ENCODE measurements around the gene SCARB1.

- TF ChIP-seq CTCF (IDR thresholded peaks at IDR 0.05; ENCODE audit: poor library complexity) (no peak), EZH2phosphoT487 (IDR thresholded peaks at IDR 0.05; ENCODE audit: low read depth, severe bottlenecking, unreplicated experiment) (no peak), EZH2 (IDR thresholded peaks at IDR 0.05; ENCODE audit: borderline replicate concordance) (no peak)
These were observed 58.6 kb downstream of the SCARB1 start for GRCh38 chr12:124805050-124805449.
